HEK293T (cell line): ENCODE data around the gene SLC6A5.

Source experiments
- ARNT ChIP-seq: fragments of 450-650 bp; IDR thresholded peaks from 2 replicates; pipeline ENCODE4 v1.6.1; 2017; ENCODE audit warnings: mild to moderate bottlenecking
- BHLHE40 ChIP-seq: fragments of 450-650 bp; IDR thresholded peaks from 2 replicates; pipeline ENCODE4 v1.6.1; 2016; ENCODE audit warnings: mild to moderate bottlenecking, moderate library complexity, borderline replicate concordance
- CTBP1 ChIP-seq: fragments of 450-650 bp; IDR thresholded peaks from 2 replicates; pipeline ENCODE4 v1.6.1; 2016; ENCODE audit warnings: borderline replicate concordance
- ELF4 ChIP-seq: fragments of 450-650 bp; IDR thresholded peaks from 2 replicates; pipeline ENCODE4 v1.6.1; 2017; ENCODE audit warnings: antibody characterized with exemption
- FOXA1 ChIP-seq: fragments of 450-650 bp; IDR thresholded peaks from 2 replicates; pipeline ENCODE4 v1.6.1; 2016; ENCODE audit warnings: mild to moderate bottlenecking
- FOXK2 ChIP-seq: fragments of 450-650 bp; IDR thresholded peaks from 2 replicates; pipeline ENCODE4 v1.6.1; 2016; ENCODE audit warnings: mild to moderate bottlenecking
- FOXM1 ChIP-seq: fragments of 450-650 bp; IDR thresholded peaks from 2 replicates; pipeline ENCODE4 v1.6.1; 2017; ENCODE audit warnings: mild to moderate bottlenecking, borderline replicate concordance
- HDGF ChIP-seq: fragments of 450-650 bp; IDR thresholded peaks from 2 replicates; pipeline ENCODE4 v1.6.1; 2017; ENCODE audit warnings: antibody characterized with exemption, borderline replicate concordance
- NFRKB ChIP-seq: fragments of 450-650 bp; IDR thresholded peaks from 2 replicates; pipeline ENCODE4 v1.6.1; 2016; ENCODE audit warnings: mild to moderate bottlenecking, moderate library complexity
- SP1 ChIP-seq: fragments of 450-650 bp; IDR thresholded peaks from 2 replicates; pipeline ENCODE4 v1.6.1; 2017
- SUZ12 ChIP-seq: fragments of 450-650 bp; IDR thresholded peaks from 2 replicates; pipeline ENCODE4 v1.6.1; 2016; ENCODE audit warnings: mild to moderate bottlenecking
- TARDBP ChIP-seq: fragments of 450-650 bp; IDR thresholded peaks from 2 replicates; pipeline ENCODE4 v1.6.1; 2016
- ZNF384 ChIP-seq: fragments of 450-650 bp; IDR thresholded peaks from 2 replicates; pipeline ENCODE4 v1.6.1; 2016
- TF ChIP-seq, protein P1 (sequence below): fragments of 450-650 bp; IDR thresholded peaks from 2 replicates; pipeline ENCODE4 v1.6.1; 2016

GRCh38 chr11:20589796-20590195 is 9.6 kb upstream of the SLC6A5 start:
- TF ChIP-seq SUZ12: no peak
- TF ChIP-seq BHLHE40: no peak
- no peak for TF ChIP-seq ELF4
- no peak for TF ChIP-seq FOXA1
- no peak for TF ChIP-seq FOXM1
- TF ChIP-seq TARDBP: no peak
- TF ChIP-seq CTBP1: no peak
- no peak for TF ChIP-seq ARNT
- TF ChIP-seq SP1: no peak
- TF ChIP-seq, protein P1, sequence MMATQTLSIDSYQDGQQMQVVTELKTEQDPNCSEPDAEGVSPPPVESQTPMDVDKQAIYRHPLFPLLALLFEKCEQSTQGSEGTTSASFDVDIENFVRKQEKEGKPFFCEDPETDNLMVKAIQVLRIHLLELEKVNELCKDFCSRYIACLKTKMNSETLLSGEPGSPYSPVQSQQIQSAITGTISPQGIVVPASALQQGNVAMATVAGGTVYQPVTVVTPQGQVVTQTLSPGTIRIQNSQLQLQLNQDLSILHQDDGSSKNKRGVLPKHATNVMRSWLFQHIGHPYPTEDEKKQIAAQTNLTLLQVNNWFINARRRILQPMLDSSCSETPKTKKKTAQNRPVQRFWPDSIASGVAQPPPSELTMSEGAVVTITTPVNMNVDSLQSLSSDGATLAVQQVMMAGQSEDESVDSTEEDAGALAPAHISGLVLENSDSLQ: no peak
- no peak for TF ChIP-seq ZNF384
- no peak for TF ChIP-seq NFRKB
- no peak for TF ChIP-seq HDGF
- TF ChIP-seq FOXK2: no peak
